ENCODE measurements around the gene CALN1.

DNA sequence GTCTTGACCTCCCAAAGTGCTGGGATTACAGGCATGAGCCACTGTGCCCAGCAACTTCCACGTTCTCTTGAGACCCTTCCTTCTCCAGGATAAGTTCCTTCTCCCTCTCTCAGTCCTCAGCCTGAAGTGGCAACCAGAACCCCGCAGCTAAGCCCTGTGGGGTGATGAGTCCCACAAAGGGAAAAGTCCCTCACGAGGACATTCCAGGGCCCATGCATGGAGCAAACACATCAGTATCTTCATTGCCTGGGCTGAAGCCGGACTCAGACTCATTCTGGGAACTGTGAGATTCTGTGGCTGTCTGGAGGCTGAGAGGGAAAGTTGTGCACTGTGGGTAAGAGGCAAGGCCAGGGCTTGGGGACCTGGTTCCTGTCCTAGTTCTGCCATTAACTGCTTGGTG lies 657.3 kb downstream of the CALN1 start:
- TF ChIP-seq, protein P1, sequence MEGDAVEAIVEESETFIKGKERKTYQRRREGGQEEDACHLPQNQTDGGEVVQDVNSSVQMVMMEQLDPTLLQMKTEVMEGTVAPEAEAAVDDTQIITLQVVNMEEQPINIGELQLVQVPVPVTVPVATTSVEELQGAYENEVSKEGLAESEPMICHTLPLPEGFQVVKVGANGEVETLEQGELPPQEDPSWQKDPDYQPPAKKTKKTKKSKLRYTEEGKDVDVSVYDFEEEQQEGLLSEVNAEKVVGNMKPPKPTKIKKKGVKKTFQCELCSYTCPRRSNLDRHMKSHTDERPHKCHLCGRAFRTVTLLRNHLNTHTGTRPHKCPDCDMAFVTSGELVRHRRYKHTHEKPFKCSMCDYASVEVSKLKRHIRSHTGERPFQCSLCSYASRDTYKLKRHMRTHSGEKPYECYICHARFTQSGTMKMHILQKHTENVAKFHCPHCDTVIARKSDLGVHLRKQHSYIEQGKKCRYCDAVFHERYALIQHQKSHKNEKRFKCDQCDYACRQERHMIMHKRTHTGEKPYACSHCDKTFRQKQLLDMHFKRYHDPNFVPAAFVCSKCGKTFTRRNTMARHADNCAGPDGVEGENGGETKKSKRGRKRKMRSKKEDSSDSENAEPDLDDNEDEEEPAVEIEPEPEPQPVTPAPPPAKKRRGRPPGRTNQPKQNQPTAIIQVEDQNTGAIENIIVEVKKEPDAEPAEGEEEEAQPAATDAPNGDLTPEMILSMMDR (conservative IDR thresholded peaks at IDR 0.05), result no peak
- TF ChIP-seq ZFX (IDR thresholded peaks at IDR 0.05), result no peak
